ENCODE results near the gene IGF2BP2.

IGF2BP2 gene

GRCh38 chr3:185730550-185730949 lies 94.3 kb downstream of the IGF2BP2 start:
- no peak for DNase-seq

GRCh38 chr3:185729337-185730055 lies 95.3 kb downstream of the IGF2BP2 start:
- no peak for DNase-seq

GRCh38 chr3:185728630-185729336 lies 96.1 kb downstream of the IGF2BP2 start:
- no peak for DNase-seq

GRCh38 chr3:185727873-185728272 lies 97.0 kb downstream of the IGF2BP2 start:
- DNase-seq: no peak

DNA sequence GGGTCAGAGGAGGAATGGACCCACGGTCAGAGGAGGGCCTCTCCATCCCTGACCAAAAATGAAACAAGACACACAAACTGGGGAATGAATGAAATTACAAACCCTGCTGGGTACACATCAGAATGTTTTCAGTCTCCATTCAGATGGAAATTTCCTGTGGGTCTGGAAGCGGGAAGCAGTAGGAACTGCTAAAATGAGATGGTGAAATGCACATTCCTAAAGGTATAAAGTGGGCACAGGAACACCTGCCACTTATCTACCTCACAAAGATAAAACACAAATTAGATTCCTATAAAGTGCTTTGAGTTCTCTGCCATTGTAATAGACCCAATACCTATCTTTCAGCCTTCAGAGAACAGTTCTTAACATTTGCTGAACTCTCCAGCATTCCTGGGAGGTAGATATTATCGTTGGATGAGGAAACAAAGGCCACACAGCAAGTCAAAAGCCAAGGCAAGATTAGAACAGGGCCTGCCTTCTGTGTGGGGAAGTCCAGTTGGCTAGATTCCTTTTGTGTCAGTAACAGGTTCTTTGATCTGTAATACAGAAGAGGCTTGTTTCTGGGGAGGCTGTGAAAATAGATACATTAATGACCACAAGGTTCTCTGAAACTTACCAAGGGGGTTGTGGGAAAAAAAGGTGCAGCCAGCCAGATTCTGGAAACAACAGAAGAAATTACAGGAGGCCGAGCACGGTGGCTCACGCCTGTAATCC lies 98.4 kb downstream of the IGF2BP2 start:
- no peak for DNase-seq

DNA sequence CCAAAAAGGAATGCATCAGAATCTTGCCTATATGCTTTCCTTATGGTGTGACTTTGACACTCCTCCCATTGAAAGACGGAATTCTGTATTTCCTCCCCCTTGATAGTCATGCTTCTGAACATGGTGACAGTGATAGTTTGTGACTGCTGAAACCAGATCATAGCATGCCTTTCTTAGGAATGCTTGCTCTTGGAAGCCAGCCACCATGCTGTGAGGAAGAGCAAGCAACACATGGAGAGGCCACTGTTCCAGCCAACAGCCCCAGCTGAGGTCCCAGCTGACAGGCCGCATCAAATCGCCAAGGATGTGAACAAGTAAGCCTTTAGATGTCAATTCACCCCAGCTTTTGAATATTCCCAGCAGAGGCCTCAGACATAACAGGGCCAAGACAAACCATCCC lies 100.1 kb downstream of the IGF2BP2 start:
- DNase-seq: no peak

DNA sequence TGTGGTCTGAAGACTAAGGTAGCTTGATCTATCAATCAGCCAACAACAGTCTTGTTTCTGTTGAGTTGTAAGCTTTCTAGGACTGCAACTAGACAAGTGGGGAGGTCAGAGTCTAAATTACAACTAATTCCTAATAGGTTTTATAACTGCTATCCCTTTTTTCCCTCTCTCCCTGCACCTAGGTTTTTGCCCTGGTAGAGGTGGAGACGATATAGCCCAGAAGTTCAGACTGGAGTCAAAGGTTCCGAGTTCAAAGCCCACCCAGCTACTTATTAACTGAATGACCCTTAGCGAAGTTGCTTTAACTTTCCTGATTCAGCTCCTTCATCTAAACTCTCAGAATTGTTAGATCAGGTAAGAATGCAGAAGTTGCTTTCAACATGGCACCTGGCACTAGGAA lies 100.6 kb downstream of the IGF2BP2 start:
- no peak for DNase-seq

DNA sequence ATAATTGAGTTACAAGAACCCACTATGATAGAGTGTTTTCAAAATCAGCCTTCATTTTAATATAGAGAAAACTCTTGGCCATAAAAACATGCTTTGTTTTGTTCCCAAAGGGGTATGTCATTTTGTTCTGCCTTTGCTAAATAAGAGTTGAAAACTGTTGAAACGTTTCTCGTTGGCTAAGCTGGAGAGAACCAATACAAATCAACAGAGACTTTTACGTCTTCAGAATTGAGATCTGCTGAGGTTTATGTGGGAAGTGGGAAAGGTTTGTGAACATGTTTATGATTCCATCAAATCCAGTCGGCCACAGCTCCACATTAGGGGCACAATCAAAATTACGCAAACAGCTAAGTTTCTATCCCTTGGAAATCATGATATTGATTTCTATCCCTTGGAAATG lies 102.0 kb downstream of the IGF2BP2 start:
- DNase-seq: no peak

GRCh38 chr3:185721970-185722369 lies 102.9 kb downstream of the IGF2BP2 start:
- DNase-seq: no peak

DNA sequence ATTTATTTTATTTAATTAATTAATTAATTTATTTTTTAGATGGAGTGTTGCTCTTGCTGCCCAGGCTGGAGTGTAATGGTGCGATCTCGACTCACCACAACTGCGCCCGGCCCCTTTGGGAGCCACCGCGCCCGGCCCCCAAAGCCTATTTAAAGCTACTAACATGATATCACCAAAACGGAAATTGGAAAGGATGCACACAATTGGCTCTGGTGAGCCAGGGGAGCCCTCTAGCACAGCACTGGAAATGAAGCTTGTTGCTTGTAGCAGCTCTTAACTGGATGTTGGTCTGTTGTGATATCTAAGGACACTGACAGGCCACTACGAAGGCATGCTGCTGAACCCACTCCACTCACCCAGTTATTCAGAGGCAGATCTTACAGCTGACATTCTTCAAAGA lies 104.5 kb downstream of the IGF2BP2 start:
- no peak for DNase-seq

GRCh38 chr3:185718736-185719593 lies 105.9 kb downstream of the IGF2BP2 start:
- DNase-seq: no peak

DNA sequence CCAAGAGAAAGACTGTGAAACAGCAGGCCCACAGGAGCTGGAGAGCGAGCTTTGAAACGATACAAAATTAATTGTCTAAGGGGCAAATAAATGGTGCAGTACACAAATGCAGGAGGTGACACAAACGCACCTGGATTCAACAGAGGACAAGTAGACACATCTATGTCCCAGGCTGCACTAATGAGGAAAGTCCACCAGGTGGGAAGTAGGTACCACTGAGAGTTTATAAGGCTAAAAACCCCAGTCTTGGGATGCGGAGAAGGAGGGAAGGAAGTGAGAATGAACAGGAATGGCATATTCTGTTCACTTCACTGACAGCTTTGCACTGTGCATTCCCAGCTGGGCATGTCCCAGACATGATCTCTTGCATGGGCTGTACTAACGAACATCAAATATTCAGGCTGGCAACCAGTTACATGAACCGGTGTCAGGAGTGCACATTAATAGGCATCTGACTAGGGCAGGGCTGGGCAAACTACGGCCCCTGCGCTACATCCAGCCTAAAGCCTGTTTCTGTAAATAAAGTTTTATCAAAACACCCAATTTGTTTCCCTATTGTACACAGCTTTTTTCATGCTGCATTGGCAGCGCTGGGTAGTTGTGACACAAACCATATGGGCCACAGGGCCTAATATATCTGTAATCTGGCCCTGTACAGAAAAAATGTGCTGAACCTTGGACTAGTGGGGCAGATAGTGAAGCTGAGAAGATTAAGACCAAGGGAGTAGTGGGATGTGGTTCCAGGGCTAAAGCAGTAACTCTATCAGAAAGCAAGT lies 107.0 kb downstream of the IGF2BP2 start:
- DNase-seq: no peak

DNA sequence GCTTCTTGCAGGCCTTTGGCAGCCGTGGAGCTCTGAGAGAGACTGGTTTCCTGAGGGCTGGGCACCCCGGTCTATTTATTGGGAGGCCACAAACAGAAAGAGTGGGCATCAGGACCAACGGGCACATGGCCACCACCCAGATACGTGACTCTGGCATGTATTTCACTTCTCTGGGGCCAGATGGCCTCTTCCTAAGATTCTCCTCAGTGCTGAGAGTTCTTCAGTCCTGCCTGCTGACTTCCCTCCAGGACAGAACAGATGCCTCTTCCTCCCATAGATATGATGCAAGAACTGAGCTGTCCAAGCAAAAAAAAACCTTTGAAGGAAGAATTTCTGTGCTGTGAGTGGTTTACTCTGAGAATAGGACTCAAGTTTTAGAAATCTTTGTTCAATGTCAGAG lies 107.7 kb downstream of the IGF2BP2 start:
- no peak for DNase-seq

DNA sequence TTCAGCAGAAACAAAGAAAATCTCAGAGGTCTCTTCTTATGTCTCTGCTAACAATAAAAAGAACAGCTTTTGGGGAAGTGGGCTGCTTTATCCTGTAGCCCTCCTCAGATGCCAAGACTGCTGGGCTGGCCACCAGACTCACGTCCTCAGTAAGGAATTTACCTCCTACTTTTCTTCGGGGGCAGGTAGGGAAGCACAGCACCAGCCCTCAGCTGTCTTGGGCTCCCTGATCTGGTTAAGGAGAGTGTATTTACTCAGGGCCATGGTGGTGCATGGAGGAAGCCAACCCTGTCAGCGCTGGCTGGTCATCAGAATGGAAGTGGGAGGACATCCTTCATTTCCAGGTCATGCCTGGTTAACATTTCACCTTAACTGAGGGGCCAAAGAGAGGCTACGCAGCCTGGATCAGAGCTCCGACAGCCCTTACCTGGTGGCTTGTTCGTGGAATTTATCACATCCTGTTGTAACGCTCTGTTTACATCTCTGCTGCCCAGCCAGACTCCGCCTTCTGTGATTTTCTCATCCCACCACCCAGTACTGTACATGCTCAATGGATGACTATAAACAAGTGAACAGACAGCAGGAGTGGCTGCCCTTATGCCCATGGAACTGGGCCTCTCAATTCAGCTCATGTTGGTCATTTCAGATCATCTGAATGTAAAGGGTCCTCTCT lies 108.3 kb downstream of the IGF2BP2 start:
- DNase-seq: no peak

DNA sequence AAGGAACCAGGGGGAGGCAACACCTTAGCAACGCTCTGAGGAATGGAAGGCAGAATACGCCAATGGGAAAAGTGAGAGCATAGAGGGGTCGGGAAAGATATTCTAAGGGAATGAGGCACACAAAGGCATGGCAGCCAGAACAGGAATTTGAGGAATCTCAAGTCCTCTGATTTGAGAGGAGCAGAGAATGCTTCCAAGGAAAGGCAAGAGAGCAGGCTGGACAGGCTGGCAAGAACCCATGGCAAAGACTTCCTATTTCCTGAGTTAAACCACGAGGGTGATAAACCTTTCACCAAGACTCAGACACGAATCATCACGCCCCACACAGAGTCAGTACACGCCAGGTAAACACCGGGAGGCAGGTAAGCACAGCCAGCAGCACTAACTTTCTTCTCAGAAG lies 109.8 kb downstream of the IGF2BP2 start:
- DNase-seq: no peak

DNA sequence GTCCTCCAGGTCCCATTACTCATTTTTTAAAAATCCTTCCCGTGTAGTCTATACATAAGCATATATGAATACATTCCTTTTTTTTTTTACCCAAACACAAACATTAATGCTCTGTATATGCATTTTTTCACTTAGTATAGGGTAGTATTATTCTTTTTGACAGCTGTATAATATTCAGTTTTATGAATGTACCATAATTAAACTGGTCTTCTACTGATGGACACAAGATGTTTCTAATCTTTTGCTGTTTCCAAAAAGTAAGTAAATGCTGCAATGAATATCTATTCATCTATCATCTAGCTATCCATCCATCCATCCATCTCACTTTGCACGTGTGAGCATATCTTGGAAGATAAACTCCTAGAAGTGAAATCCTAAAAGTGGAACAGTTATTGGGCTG lies 110.8 kb downstream of the IGF2BP2 start:
- DNase-seq: no peak

- DNase-seq: no peak
Measured at GRCh38 chr3:185713015-185713414, 111.8 kb downstream of the IGF2BP2 start.

DNA sequence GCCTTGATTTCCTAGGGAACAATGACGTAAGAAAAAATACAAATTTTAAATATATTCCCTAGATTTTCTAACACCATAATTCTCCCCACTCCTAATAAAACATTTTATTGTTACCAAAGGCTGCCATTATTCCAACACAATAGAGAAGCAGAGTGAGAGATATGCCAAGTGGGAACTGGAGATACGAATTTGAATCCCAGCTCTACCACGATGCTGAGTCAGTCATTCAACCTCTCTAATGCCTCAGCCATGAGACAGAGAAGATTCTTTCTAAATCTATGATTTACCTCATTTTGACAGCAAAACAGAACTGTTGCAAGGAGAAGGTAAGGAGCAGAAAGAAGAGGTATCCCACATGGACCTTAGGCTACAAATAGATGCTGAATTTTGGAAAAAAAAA lies 112.5 kb downstream of the IGF2BP2 start:
- no peak for DNase-seq

DNA sequence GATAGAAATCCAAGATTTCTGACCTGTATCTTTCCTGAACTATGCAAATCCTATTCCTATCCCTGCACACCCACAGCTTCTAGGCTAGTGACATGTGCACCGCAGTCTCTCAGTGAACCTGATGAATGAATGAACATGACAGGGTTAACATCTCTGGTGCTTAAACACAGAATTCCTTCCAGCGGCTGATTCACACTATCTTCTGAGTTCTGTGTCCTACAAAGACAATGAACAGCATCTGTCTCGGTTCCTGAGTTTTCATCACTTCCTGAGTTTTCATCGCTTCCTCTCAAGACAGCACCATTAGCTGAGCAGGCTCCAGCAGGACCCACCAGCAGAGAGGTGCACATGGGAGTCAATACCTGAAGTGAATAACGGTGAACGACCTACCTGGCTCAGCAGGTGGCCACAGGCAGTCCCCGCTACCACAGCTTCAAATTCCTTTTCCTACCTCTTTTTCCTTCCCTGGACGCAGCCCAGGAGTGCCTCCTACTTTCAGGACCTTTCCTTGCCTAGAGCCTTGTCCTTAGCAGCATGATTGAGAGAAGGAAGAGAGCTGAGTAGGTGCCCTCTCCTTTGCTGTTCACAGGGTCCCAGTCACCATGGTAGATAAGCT lies 113.5 kb downstream of the IGF2BP2 start:
- no peak for DNase-seq

DNA sequence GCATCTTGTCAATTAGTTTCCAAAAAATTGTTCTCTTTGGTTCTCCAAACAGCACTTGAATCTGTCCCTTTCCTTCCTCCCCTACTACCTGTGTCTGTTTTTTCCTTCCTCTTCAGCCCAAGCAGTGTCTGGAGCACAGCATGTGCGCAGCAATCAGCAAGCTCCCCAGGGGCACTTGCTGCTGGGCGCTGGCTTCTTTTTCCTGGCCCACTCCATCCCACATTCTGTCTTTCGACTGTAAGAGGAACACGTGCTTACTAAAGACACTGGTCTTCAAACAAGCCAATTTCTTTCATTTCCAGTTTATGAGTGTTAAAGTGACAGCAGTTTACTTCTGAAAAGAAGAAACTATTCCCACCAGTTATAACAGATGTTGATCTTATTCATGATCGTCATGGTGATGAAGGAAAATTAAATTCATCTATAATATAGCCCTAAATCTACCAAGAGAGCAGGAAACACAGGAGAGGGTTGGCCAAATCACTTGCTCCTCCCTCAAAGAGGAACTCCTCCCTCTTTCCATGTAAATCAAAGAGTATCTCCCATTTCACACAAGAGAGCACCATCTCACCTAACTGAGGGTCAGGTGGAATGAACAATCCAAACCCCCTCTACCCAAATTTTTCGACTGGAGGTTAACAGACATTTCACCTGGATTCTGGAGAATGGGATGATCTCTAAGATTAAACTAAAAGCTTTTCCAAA lies 115.4 kb downstream of the IGF2BP2 start:
- no peak for DNase-seq

DNA sequence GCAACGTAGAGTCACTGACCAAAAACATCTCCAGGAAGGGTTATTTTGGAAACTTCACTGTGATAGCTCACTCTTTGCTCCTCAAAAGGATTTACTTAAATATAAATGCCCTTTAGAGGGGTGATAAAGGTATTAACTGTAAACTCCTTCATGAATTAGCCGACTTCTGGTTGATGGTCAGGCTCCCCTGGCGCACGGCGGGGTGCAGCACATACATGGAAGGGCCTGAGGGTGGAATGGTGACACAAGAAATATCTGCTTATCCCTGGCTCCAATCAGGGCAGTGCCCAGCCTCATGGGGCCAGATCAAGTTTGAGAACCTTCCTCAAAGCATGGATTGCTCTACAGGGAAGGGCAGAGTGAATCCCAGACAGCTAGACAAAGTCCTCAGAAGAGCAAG lies 116.5 kb downstream of the IGF2BP2 start:
- DNase-seq: no peak
